ENCODE measurements around the gene PCGF6. TPM values are rescaled to one million over a fixed set of nuclear protein-coding genes. Genes with fewer than 3 reads are reported as not detected.

Gene PCGF6, protein sequence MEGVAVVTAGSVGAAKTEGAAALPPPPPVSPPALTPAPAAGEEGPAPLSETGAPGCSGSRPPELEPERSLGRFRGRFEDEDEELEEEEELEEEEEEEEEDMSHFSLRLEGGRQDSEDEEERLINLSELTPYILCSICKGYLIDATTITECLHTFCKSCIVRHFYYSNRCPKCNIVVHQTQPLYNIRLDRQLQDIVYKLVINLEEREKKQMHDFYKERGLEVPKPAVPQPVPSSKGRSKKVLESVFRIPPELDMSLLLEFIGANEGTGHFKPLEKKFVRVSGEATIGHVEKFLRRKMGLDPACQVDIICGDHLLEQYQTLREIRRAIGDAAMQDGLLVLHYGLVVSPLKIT
- total RNA-seq, result 1 to 10 TPM; 5.3 to 8.1 (median 6.6) TPM
- 1 to 10 TPM; 5.8 to 8.5 TPM for polyA plus RNA-seq
- long read RNA-seq, donor 1, transcript PCGF6-202 (10 exons, 2,230 nt), result major isoform, 15 of 16 reads
- long read RNA-seq, donor 1, partial matches to known transcripts, result 0 of 16 reads
- long read RNA-seq, donor 1, other reads (novel, unspliced or antisense), result 1 of 16 reads
- long read RNA-seq, donor 2, transcript PCGF6-202 (10 exons, 2,230 nt), result major isoform, 87 of 95 reads
- long read RNA-seq, donor 2, partial matches to known transcripts, result 1 of 95 reads
- long read RNA-seq, donor 2, other reads (novel, unspliced or antisense), result 6 of 95 reads
- long read RNA-seq, donor 3, transcript PCGF6-202 (10 exons, 2,230 nt), result major isoform, 12 of 14 reads
- long read RNA-seq, donor 3, partial matches to known transcripts, result 2 of 14 reads
- long read RNA-seq, donor 3, other reads (novel, unspliced or antisense), result 0 of 14 reads

DNA sequence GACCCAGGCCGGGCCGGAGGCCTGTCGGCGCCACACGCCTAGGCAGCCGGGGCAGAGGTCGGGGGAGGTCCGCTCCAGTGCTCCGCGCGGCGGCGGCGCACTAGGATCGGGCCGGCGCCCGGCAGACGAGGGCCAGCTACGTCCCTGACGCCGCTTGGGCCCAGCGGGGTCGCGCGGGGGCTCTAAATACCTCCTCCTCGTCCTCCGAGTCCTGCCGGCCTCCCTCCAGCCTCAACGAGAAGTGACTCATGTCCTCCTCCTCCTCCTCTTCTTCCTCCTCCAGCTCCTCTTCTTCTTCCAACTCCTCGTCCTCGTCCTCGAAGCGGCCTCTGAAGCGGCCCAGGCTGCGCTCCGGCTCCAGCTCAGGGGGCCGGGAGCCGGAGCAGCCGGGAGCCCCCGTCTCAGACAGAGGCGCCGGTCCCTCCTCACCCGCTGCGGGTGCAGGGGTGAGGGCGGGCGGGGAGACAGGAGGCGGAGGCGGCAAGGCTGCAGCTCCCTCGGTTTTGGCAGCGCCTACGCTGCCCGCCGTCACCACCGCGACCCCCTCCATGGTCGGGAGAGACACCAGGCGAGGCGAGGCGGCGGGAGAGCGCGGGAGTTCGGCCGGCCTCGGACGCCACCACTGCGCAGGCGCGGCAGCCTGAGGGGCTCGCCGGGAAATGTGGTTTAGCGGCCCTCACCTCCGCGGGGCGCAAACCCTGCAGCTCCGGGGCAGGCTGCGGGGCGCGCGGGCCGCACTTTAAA is at the start of gene PCGF6:
PCGF6 (minus strand) TSS at position 624 of the 744 bp plus-strand sequence; CDS start at position 550, 74 bp downstream.
- peaks cover 0 to 34% (median 29%) of the 10 kb centered on the region in 9 donors for H3K36me3 ChIP-seq
- peak within 1 kb of the TSS; percentile 33 to 87 (median 77) for H3K27ac ChIP-seq
- H3K4me1 ChIP-seq, result peaks cover 0 to 14% (median 6%) of the 10 kb centered on the region in 12 donors
- H3K27me3 ChIP-seq, result no peaks in the 10 kb centered on the region
- ATAC-seq (peak; percentile 62 to 98 (median 96)), DNase-seq (peak; percentile 82 to 92 (median 84))
- WGBS, 4 donors, result 0 to 1% (median 0%) methylated on average over 29 to 82 of the region's 82 CpGs
- no peaks in the 10 kb centered on the region for H3K9me3 ChIP-seq
- TF ChIP-seq, protein P1, sequence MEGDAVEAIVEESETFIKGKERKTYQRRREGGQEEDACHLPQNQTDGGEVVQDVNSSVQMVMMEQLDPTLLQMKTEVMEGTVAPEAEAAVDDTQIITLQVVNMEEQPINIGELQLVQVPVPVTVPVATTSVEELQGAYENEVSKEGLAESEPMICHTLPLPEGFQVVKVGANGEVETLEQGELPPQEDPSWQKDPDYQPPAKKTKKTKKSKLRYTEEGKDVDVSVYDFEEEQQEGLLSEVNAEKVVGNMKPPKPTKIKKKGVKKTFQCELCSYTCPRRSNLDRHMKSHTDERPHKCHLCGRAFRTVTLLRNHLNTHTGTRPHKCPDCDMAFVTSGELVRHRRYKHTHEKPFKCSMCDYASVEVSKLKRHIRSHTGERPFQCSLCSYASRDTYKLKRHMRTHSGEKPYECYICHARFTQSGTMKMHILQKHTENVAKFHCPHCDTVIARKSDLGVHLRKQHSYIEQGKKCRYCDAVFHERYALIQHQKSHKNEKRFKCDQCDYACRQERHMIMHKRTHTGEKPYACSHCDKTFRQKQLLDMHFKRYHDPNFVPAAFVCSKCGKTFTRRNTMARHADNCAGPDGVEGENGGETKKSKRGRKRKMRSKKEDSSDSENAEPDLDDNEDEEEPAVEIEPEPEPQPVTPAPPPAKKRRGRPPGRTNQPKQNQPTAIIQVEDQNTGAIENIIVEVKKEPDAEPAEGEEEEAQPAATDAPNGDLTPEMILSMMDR (IDR thresholded peaks at IDR 0.05), result peak in 4 of 12 donors; percentile 10 to 39 (median 23)
- TF ChIP-seq POLR2A (IDR thresholded peaks at IDR 0.05), result peak in 1 of 2 donors; percentile 25
- peak within 1 kb of the TSS; percentile 54 to 91 (median 78) for H3K4me3 ChIP-seq
- intact Hi-C loops (cut with DNase I), result no loop called here

DNA sequence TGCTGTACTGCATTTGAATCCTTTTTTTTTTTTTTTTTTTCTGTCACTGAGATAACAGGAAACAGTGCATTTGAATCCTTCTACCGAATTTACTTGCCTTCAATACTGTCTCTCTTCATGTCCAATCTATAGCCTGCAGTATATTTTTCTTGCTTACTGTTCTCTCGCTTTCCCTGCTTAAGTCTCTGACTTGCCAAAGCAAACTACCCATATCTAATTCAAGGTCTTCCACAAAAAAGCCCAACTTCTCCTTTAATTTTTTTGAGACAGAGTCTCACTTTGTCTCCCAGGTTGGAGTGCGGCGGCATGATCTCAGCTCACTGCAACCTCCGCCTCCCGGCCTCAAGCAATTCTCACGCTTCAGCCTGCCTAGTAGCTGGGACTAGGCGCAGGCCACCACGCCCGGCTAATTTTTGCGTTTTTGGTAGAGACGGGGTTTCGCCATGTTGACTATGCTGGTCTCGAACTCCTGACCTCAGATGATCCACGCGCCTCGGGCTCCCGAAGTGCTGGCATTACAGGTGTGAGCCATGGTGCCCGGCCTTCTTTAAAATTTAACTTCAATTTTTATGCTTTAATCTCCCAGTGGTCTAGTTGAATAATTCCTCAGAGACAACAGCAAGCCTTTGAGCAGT is 46.4 kb upstream of the PCGF6 start:
- no peaks in the 10 kb centered on the region for H3K27me3 ChIP-seq
- H3K4me1 ChIP-seq, result peaks cover 3 to 41% (median 32%) of the 10 kb centered on the region in 12 donors
- H3K9me3 ChIP-seq, result no peaks in the 10 kb centered on the region
- 64 to 75% (median 64%) methylated on average over 19 of the region's 19 CpGs for WGBS, 4 donors
- intact Hi-C loops (cut with DNase I), result no loop called here
- ATAC-seq (no peak), DNase-seq (no peak)
- H3K4me3 ChIP-seq, result peak overlapping the region; percentile 62 to 99 (median 92)
- H3K27ac ChIP-seq, result peak overlapping the region in 6 of 12 donors; percentile 92 to 98 (median 93)
- TF ChIP-seq, protein P1 (IDR thresholded peaks at IDR 0.05), result no peak
- TF ChIP-seq POLR2A (IDR thresholded peaks at IDR 0.05), result no peak
- peaks cover 0 to 63% (median 45%) of the 10 kb centered on the region in 9 donors for H3K36me3 ChIP-seq

DNA sequence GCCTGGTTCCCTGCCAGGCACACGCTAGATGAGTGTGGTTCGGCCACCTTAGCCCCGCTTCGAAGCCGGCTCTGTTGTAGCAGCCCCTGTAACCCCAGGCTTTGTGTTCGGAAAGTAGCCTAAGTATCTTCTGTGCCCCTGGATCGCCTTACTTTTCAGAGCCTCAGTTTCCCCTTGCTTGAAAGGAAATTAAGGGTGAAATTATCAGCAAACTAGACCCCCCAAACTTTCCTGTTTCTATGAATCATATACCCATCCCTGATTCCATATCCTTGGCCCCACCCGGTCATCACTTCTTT is 45.8 kb upstream of the PCGF6 start:
- intact Hi-C loops (cut with DNase I), result no loop called here
- H3K9me3 ChIP-seq, result no peaks in the 10 kb centered on the region
- peaks cover 0 to 63% (median 44%) of the 10 kb centered on the region in 9 donors for H3K36me3 ChIP-seq
- DNase-seq, result no peak
- H3K4me3 ChIP-seq, result peak overlapping the region; percentile 62 to 99 (median 92)
- peak overlapping the region in 11 of 12 donors; percentile 50 to 98 (median 93) for H3K27ac ChIP-seq
- 0 to 1% (median 0%) methylated on average over 4 to 8 of the region's 8 CpGs for WGBS, 4 donors
- no peaks in the 10 kb centered on the region for H3K27me3 ChIP-seq
- peaks cover 3 to 42% (median 32%) of the 10 kb centered on the region in 12 donors for H3K4me1 ChIP-seq
- no peak for ATAC-seq
- TF ChIP-seq, protein P1 (IDR thresholded peaks at IDR 0.05), result no peak
- no peak for TF ChIP-seq POLR2A (IDR thresholded peaks at IDR 0.05)
